Suprapubic skin (tissue), 4 donors: ENCODE measurements around the gene EED.

Source experiments
- POLR2A ChIP-seq, 2 donors: fragments of 450-650 bp; IDR thresholded peaks; one replicate each; pipeline ENCODE4 v1.6.1; 2017; ENCODE audit warnings: antibody characterized with exemption in 2 of 2, mild to moderate bottlenecking in 2 of 2, moderate library complexity in 2 of 2
- POLR2AphosphoS5 ChIP-seq, 3 donors: sonication (generic); formaldehyde crosslinking; IDR thresholded peaks; one replicate each; pipeline ENCODE4 v1.6.1; 2017; ENCODE audit warnings: antibody characterized with exemption in 3 of 3
- TF ChIP-seq, protein P1 (sequence below), 2 donors: fragments of 200-600 bp in 1 of 2; fragments of 450-650 bp in 1 of 2; sonication (generic) in 1 of 2; IDR thresholded peaks; one replicate each; pipeline ENCODE4 v1.5.1; 2016 to 2019; ENCODE audit warnings: antibody characterized with exemption in 2 of 2, mild to moderate bottlenecking in 1 of 2, moderate library complexity in 1 of 2

DNA sequence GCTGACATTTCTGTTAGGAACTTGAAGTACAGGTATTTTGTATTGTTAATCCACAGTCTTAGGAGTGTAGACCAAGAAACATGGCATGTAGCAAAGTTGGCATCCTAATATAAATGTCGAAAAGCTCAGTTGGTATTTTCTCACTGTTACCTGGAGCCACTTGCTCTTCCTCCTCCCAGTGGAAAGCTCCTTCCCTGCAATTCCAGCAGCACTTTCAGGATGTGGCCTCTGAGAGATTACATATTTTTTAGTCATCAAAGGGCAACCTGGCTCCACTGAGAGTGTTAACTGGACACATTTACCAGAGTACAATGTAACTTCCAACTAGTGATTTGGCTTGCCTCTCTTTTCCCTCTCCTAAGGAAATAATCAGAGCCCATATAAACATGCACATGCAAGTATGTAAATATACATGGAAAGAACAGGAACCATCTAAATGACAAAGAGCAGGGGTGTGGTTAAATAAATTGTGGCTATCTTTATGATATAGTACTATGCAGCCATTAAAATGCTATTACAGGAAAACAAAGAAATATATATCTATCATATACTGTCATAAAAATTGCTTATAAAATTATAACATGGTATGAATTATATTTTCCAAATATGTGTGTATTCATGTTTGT is 14.3 kb upstream of the EED start:
- no peak for TF ChIP-seq POLR2A (IDR thresholded peaks at IDR 0.05)
- TF ChIP-seq, protein P1, sequence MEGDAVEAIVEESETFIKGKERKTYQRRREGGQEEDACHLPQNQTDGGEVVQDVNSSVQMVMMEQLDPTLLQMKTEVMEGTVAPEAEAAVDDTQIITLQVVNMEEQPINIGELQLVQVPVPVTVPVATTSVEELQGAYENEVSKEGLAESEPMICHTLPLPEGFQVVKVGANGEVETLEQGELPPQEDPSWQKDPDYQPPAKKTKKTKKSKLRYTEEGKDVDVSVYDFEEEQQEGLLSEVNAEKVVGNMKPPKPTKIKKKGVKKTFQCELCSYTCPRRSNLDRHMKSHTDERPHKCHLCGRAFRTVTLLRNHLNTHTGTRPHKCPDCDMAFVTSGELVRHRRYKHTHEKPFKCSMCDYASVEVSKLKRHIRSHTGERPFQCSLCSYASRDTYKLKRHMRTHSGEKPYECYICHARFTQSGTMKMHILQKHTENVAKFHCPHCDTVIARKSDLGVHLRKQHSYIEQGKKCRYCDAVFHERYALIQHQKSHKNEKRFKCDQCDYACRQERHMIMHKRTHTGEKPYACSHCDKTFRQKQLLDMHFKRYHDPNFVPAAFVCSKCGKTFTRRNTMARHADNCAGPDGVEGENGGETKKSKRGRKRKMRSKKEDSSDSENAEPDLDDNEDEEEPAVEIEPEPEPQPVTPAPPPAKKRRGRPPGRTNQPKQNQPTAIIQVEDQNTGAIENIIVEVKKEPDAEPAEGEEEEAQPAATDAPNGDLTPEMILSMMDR (IDR thresholded peaks at IDR 0.05): no peak
- TF ChIP-seq POLR2AphosphoS5 (IDR thresholded peaks at IDR 0.05): no peak
